ENCODE data around the gene CLDN24. TPM values are rescaled to one million over a fixed set of nuclear protein-coding genes. Genes with fewer than 3 reads are reported as not detected.

The CLDN24 gene
- total and polyA plus RNA-seq, 7 donors: not detected

- H3K9me3 ChIP-seq: no peaks in the 10 kb centered on the region
- ATAC-seq (no peak), DNase-seq (no peak)
- intact Hi-C loops (cut with DNase I): no loop called here
- no peaks in the 10 kb centered on the region for H3K36me3 ChIP-seq (ENCODE audit: insufficient read depth in 1 of 2, low read depth in 1 of 2)
- H3K27me3 ChIP-seq (ENCODE audit: insufficient read depth in 3 of 3, low read length in 2 of 3): peaks cover 0 to 2% (median 0%) of the 10 kb centered on the region in 3 donors
- WGBS, 3 donors: 88 to 89% (median 88%) methylated on average over 20 of the region's 20 CpGs
- H3K4me3 ChIP-seq: no peak overlapping the region
- H3K27ac ChIP-seq: no peak overlapping the region
- H3K4me1 ChIP-seq: no peaks in the 10 kb centered on the region
- no peak for TF ChIP-seq CTCF (IDR thresholded peaks at IDR 0.05)
Measured at GRCh38 chr4:183356931-183357675, 34.9 kb upstream of the CLDN24 start.

- intact Hi-C loops (cut with DNase I): no loop called here
- no peaks in the 10 kb centered on the region for H3K4me1 ChIP-seq
- H3K36me3 ChIP-seq (ENCODE audit: insufficient read depth in 1 of 2, low read depth in 1 of 2): no peaks in the 10 kb centered on the region
- H3K27me3 ChIP-seq (ENCODE audit: insufficient read depth in 3 of 3, low read length in 2 of 3): peaks cover 0 to 4% (median 2%) of the 10 kb centered on the region in 3 donors
- H3K4me3 ChIP-seq: no peak overlapping the region
- no peaks in the 10 kb centered on the region for H3K9me3 ChIP-seq
- H3K27ac ChIP-seq: no peak overlapping the region
- DNase-seq (no peak), ATAC-seq (no peak)
- 74 to 76% (median 75%) methylated on average over 20 of the region's 20 CpGs for WGBS, 3 donors
- TF ChIP-seq CTCF (IDR thresholded peaks at IDR 0.05): no peak
Measured at GRCh38 chr4:183356173-183356830, 34.1 kb upstream of the CLDN24 start.

- Histone ChIP-seq H3K27me3 (ENCODE audit: insufficient read depth in 3 of 3, low read length in 2 of 3) (peaks cover 0 to 4% (median 2%) of the 10 kb centered on the region in 3 donors), H3K9me3 (no peaks in the 10 kb centered on the region), H3K4me3 (no peak overlapping the region), H3K36me3 (ENCODE audit: insufficient read depth in 1 of 2, low read depth in 1 of 2) (no peaks in the 10 kb centered on the region), H3K27ac (no peak overlapping the region), H3K4me1 (no peaks in the 10 kb centered on the region)
- ATAC-seq: no peak
- DNase-seq: no peak
- WGBS, 3 donors: 47 to 59% (median 51%) methylated on average over 4 of the region's 4 CpGs
- intact Hi-C loops (cut with DNase I): no loop called here
- TF ChIP-seq CTCF (IDR thresholded peaks at IDR 0.05): no peak
Measured at GRCh38 chr4:183355405-183355804, 33.2 kb upstream of the CLDN24 start.

- no peak for ATAC-seq
- TF ChIP-seq CTCF (IDR thresholded peaks at IDR 0.05): no peak
- no peak overlapping the region for H3K27ac ChIP-seq
- peaks cover 0 to 4% (median 2%) of the 10 kb centered on the region in 3 donors for H3K27me3 ChIP-seq (ENCODE audit: insufficient read depth in 3 of 3, low read length in 2 of 3)
- no peaks in the 10 kb centered on the region for H3K36me3 ChIP-seq (ENCODE audit: insufficient read depth in 1 of 2, low read depth in 1 of 2)
- H3K9me3 ChIP-seq: no peaks in the 10 kb centered on the region
- intact Hi-C loops (cut with DNase I): no loop called here
- DNase-seq: no peak
- 55 to 64% (median 62%) methylated on average over 9 of the region's 9 CpGs for WGBS, 3 donors
- no peaks in the 10 kb centered on the region for H3K4me1 ChIP-seq
- H3K4me3 ChIP-seq: no peak overlapping the region
Measured at GRCh38 chr4:183354219-183354618, 32.0 kb upstream of the CLDN24 start.
